Measurements from ENCODE around the gene LLGL1. TPM values are rescaled to one million over a fixed set of nuclear protein-coding genes. Genes with fewer than 3 reads are reported as not detected.

Gene LLGL1
- total RNA-seq, 4 donors from 2014 or later: 25.7 to 30.3 (median 28.0) TPM

GRCh38 chr17:18258356-18259038 is 33.1 kb downstream of the LLGL1 start, which contains the start of gene FLII:
Gene FLII (minus strand): TSS chr17:18258738. CDS start chr17:18258690, 48 bp downstream.
- intact Hi-C loops (cut with DNase I): no loop called here
- no peaks in the 10 kb centered on the region for H3K27me3 ChIP-seq
- DNase-seq: no peak
- TF ChIP-seq POLR2A (IDR thresholded peaks at IDR 0.05) (peak in 2 of 4 donors; percentile 71 to 82), CTCF (IDR thresholded peaks at IDR 0.05) (peak in 1 of 6 experiments; percentile 2)
- no peaks in the 10 kb centered on the region for H3K9me3 ChIP-seq
- no CpG with 5 or more reads among the region's 71 CpGs for WGBS, 2 donors
- H3K36me3 ChIP-seq: peaks cover 20 to 45% (median 28%) of the 10 kb centered on the region in 3 donors
- peak within 1 kb of the TSS; percentile 83 to 96 (median 90) for H3K4me3 ChIP-seq
- H3K4me1 ChIP-seq: peaks cover 44 to 61% (median 45%) of the 10 kb centered on the region in 3 donors
- peak within 1 kb of the TSS; percentile 96 to 99 (median 98) for H3K27ac ChIP-seq

- 47 to 53% methylated on average over 16 to 19 of the region's 22 CpGs for WGBS, 2 donors
- no peak for TF ChIP-seq CTCF (IDR thresholded peaks at IDR 0.05)
- no peak for TF ChIP-seq POLR2A (IDR thresholded peaks at IDR 0.05)
- Histone ChIP-seq H3K4me1 (peaks cover 44 to 59% (median 45%) of the 10 kb centered on the region in 3 donors), H3K27me3 (no peaks in the 10 kb centered on the region), H3K9me3 (no peaks in the 10 kb centered on the region), H3K4me3 (peak overlapping the region; percentile 72 to 84 (median 80)), H3K27ac (peak overlapping the region; percentile 96 to 99 (median 97)), H3K36me3 (peaks cover 11 to 45% (median 27%) of the 10 kb centered on the region in 3 donors)
- DNase-seq: no peak
- intact Hi-C loops (cut with DNase I): no loop called here
These were observed 34.3 kb downstream of the LLGL1 start for GRCh38 chr17:18259621-18260331.

- TF ChIP-seq POLR2A (IDR thresholded peaks at IDR 0.05) (peak in 3 of 4 donors; percentile 27 to 69 (median 41)), CTCF (IDR thresholded peaks at IDR 0.05) (peak in 1 of 6 experiments; percentile 2)
- intact Hi-C loops (cut with DNase I): no loop called here
- Histone ChIP-seq H3K4me3 (peak within 1 kb of the TSS; percentile 72 to 84 (median 80)), H3K9me3 (no peaks in the 10 kb centered on the region), H3K27ac (peak within 1 kb of the TSS; percentile 96 to 99 (median 97)), H3K4me1 (peaks cover 44 to 59% (median 45%) of the 10 kb centered on the region in 3 donors), H3K27me3 (no peaks in the 10 kb centered on the region), H3K36me3 (peaks cover 13 to 45% (median 27%) of the 10 kb centered on the region in 3 donors)
- DNase-seq: peak; percentile 67
- WGBS, 2 donors: 2% methylated on average over 8 of the region's 72 CpGs; no CpG with 5 or more reads in 1 of the 2 donors
These were observed 35.1 kb downstream of the LLGL1 start, which contains the start of gene MIEF2 for GRCh38 chr17:18260332-18261145. Gene MIEF2 (plus strand): TSS chr17:18260662. CDS start chr17:18262721, 2,059 bp downstream.

GRCh38 chr17:18261146-18261515 is 35.7 kb downstream of the LLGL1 start:
- Histone ChIP-seq H3K9me3 (no peaks in the 10 kb centered on the region), H3K27me3 (no peaks in the 10 kb centered on the region), H3K4me1 (peaks cover 44 to 56% (median 45%) of the 10 kb centered on the region in 3 donors), H3K36me3 (peaks cover 10 to 45% (median 23%) of the 10 kb centered on the region in 3 donors), H3K4me3 (peak overlapping the region; percentile 72 to 84 (median 80)), H3K27ac (peak overlapping the region; percentile 96 to 99 (median 97))
- WGBS, 2 donors: 2% methylated on average over 11 of the region's 16 CpGs; no CpG with 5 or more reads in 1 of the 2 donors
- intact Hi-C loops (cut with DNase I): no loop called here
- DNase-seq: no peak
- TF ChIP-seq POLR2A (IDR thresholded peaks at IDR 0.05) (no peak), CTCF (IDR thresholded peaks at IDR 0.05) (no peak)

Measured in esophagus squamous epithelium (tissue), 5 donors.